Adrenal gland (tissue), 12 donors: ENCODE measurements around the gene ALX4. TPM values are rescaled to one million over a fixed set of nuclear protein-coding genes. Genes with fewer than 3 reads are reported as not detected.

Source experiments
- DNase-seq, 7 donors: peaks; one replicate each; pipeline ENCODE4 v3.0.0-alpha.2; 2019 to 2020
- H3K27ac ChIP-seq, 5 donors: fragments of 200-600 bp; sonication (generic) in 4 of 5; 1 replicate in 3 of 5; 2 replicates in 2 of 5; pipeline versions ENCODE4 v1.5.1 to v1.8.0; 2016 to 2020; ENCODE audit warnings: mild to moderate bottlenecking in 1 of 5
- H3K27me3 ChIP-seq: fragments of 200-600 bp; 2 replicates; pipeline ENCODE4 v1.8.0; 2021
- H3K36me3 ChIP-seq, 2 donors: fragments of 200-600 bp; replicated peaks in 1 of 2; 1 replicate in 1 of 2; 2 replicates in 1 of 2; pipeline versions ENCODE4 v1.5.1 to v1.8.0; 2018 to 2022
- H3K4me1 ChIP-seq, 2 donors: fragments of 200-600 bp; replicated peaks in 1 of 2; 1 replicate in 1 of 2; 2 replicates in 1 of 2; pipeline versions ENCODE4 v1.5.1 to v1.8.0; 2018 to 2021
- H3K4me3 ChIP-seq, 4 donors: fragments of 200-600 bp; sonication (generic) in 3 of 4; one replicate each; pipeline ENCODE4 v1.5.1; 2016 to 2018
- H3K9me3 ChIP-seq, 3 donors: fragments of 200-600 bp; sonication (generic) in 1 of 3; replicated peaks in 1 of 3; 1 replicate in 2 of 3; 2 replicates in 1 of 3; pipeline versions ENCODE4 v1.5.1 to v1.8.0; 2016 to 2021
- POLR2A ChIP-seq, 2 donors: fragments of 450-650 bp; IDR thresholded peaks; one replicate each; pipeline ENCODE4 v1.6.1; 2017; ENCODE audit warnings: antibody characterized with exemption in 2 of 2, mild to moderate bottlenecking in 2 of 2, moderate library complexity in 1 of 2
- WGBS, 4 donors: extraction: QIAGEN DNeasy Blood & Tissue Kit in 2 of 4; methylation state at CpG; one replicate each; pipeline versions ENCODE4 v1.1.5 to v1.1.7; 2013 to 2017; 5-methylcytosine and 5-hydroxymethylcytosine counted together
- intact Hi-C, 2 donors: fragments of 100-400 bp; cut with DNase I; formaldehyde crosslinking; loops; one replicate each; pipeline versions ENCODE4 v1.14.1 to v1.15.0; 2022 to 2023
- polyA plus RNA-seq, 3 donors: library from polyadenylated mRNA; stranded (reverse); fragments of 200-250 nt in 2 of 3; fragments of 350-450 nt in 1 of 3; fragmentation: Illumina TruSeq in 1 of 3; extraction: RNeasy Lipid Tissue Mini Kit (QIAGEN cat#74804) in 1 of 3; gene quantifications; one replicate each; pipeline ENCODE4 v1.2.3, GENCODE V29; 2013 to 2014
- total RNA-seq, 9 donors: library from RNA; depleted of rRNA in 4 of 9; stranded (reverse); fragments of >200 nt in 4 of 9; fragments of 120-200 nt in 1 of 9; fragmentation: NEBNext Ultra II Directional in 1 of 9; extraction: Animal tissue kit (Norgen Biotek cat#: 25700) in 1 of 9; gene quantifications; one replicate each; pipeline versions ENCODE4 v1.1.0 to v1.2.4, GENCODE V29; 2013 to 2023
- TF ChIP-seq, protein P1 (sequence below), 6 experiments: fragments of 450-650 bp in 4 of 6; fragments of 200-600 bp in 2 of 6; sonication (generic) in 1 of 6; IDR thresholded peaks; 1 replicate in 5 of 6; 2 replicates in 1 of 6; pipeline versions ENCODE4 v1.5.1 to v1.8.0; 2016 to 2021; ENCODE audit warnings: antibody characterized with exemption in 6 of 6, mild to moderate bottlenecking in 2 of 6, moderate library complexity in 1 of 6
- donor health status: healthy with polysubstance abuse.
- donor health status: Bipolar disorder and iron deficiency.
- donor health status: DM: yes; HTN: yes; CAD: no.
- donor health status: DM: no; HTN: no; CAD: no.
- donor health status: DM: no; HTN: no; CAD: no.
- donor health status: DM: yes; HTN: yes; CAD: no.

ALX4 gene
- total and polyA plus RNA-seq, 12 donors = 0.03 to 0.06 TPM; not detected in 10

DNA sequence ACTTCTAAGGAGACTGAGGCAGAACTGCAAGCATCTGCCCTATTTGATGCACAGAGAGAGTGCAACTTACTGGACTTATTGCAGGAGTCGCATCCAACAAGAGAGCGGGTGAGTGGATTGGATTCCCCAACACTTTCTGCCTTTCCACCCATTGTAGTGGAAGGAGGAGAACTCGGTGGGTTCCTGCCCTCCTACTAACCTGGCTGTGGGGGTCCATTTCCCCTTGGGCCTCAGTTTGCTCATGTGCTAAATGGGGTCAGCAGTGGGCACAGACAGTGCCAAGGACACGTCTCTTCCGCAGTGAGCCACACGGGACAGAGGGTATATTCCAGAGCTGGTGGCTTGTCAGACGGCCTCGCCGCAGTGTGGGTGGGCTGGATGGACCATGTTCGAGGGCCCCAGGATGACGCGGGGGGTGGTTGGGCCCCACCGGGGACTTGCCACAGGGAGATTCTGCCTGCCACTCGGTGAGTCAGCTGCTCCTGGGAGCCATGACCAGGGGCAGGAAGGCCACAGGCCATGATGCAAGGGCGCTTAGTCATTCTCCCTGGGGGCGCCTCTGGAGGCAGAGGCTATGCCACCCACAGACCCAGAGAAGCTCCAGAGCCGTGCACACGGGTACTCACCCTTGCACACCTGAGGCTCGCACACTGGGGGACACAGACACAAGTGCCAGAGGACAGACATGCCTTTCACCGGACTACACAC, 8.2 kb downstream of the ALX4 start:
- WGBS, 4 donors = 70 to 85% (median 72%) methylated on average over 9 to 20 of the region's 20 CpGs
- peaks cover 43% of the 10 kb centered on the region for H3K27me3 ChIP-seq
- peaks cover 0 to 15% of the 10 kb centered on the region in 2 donors for H3K4me1 ChIP-seq
- no peak overlapping the region for H3K4me3 ChIP-seq
- DNase-seq = peak in 6 of 7 donors; percentile 33 to 73 (median 64)
- intact Hi-C loops = no loop called here
- no peaks in the 10 kb centered on the region for H3K9me3 ChIP-seq
- TF ChIP-seq, protein P1, sequence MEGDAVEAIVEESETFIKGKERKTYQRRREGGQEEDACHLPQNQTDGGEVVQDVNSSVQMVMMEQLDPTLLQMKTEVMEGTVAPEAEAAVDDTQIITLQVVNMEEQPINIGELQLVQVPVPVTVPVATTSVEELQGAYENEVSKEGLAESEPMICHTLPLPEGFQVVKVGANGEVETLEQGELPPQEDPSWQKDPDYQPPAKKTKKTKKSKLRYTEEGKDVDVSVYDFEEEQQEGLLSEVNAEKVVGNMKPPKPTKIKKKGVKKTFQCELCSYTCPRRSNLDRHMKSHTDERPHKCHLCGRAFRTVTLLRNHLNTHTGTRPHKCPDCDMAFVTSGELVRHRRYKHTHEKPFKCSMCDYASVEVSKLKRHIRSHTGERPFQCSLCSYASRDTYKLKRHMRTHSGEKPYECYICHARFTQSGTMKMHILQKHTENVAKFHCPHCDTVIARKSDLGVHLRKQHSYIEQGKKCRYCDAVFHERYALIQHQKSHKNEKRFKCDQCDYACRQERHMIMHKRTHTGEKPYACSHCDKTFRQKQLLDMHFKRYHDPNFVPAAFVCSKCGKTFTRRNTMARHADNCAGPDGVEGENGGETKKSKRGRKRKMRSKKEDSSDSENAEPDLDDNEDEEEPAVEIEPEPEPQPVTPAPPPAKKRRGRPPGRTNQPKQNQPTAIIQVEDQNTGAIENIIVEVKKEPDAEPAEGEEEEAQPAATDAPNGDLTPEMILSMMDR (IDR thresholded peaks at IDR 0.05) = no peak
- H3K27ac ChIP-seq = peak overlapping the region in 1 of 5 donors; percentile 16
- no peaks in the 10 kb centered on the region for H3K36me3 ChIP-seq

DNA sequence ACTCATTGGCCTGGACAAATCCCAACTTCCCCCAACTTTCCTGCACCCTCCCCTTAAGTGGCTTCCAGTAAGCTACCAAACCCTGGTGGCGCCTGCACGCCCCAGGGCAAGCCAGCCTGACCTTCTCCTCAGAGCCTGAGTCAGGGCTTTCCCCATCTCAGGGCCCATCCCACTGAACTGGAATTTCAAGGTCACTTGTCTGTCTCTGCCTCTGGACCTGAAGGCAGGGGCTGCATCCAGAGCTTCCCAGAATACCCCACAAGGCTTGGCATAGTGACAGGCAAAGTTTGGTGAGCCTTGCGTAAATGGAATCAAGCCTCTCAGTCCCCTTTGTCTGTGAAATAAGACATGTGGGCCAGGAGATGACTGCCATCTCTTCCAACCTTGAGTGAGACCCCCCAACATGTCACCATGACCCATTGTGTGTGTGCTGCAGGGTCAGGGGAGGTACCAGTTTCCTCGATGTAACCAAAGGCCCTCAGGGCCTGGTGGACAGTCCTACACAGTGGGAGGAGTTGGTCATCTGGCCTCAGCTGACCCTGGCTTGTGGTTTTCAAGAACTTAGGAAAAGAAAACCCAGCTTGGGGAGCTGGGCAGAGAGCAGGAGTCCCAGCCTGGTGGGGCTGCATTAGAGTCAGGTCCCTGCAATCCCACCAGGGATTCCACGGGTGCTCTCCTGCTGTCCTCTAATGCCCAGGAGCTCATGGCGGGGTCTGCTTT, 8.9 kb downstream of the ALX4 start:
- H3K27me3 ChIP-seq = peaks cover 36% of the 10 kb centered on the region
- H3K27ac ChIP-seq = no peak overlapping the region
- intact Hi-C loops = no loop called here
- H3K9me3 ChIP-seq = no peaks in the 10 kb centered on the region
- peaks cover 0 to 15% of the 10 kb centered on the region in 2 donors for H3K4me1 ChIP-seq
- DNase-seq = peak in 2 of 7 donors; percentile 54 to 56
- H3K36me3 ChIP-seq = no peaks in the 10 kb centered on the region
- H3K4me3 ChIP-seq = no peak overlapping the region
- no peak for TF ChIP-seq POLR2A (IDR thresholded peaks at IDR 0.05)
- TF ChIP-seq, protein P1 (IDR thresholded peaks at IDR 0.05) = no peak
- WGBS, 4 donors = 75 to 85% (median 82%) methylated on average over 4 to 6 of the region's 6 CpGs

DNA sequence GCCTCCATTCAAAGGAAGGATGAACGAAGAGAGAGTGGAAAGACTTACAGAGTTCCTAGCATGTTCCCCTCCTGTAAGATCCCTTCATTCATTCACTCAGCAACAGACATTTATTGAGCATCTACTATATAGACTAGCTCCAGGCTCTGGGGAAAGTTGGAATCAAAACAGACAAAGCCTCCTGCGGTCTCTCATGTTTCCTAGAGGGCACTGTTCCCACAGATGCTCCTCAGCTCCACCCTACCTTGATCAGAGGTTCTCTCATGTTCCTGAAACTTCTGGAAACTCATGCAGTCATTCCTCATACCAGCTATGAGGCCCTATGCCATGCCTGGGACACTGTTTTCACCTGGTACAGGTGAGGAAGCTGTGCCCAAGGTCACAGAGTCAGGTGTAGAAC, 11.1 kb downstream of the ALX4 start:
- 78 to 94% (median 87%) methylated on average over 2 of the region's 2 CpGs for WGBS, 4 donors
- intact Hi-C loops = no loop called here
- H3K9me3 ChIP-seq = no peaks in the 10 kb centered on the region
- H3K4me1 ChIP-seq = peaks cover 0 to 4% of the 10 kb centered on the region in 2 donors
- TF ChIP-seq POLR2A (IDR thresholded peaks at IDR 0.05) = no peak
- TF ChIP-seq, protein P1 (IDR thresholded peaks at IDR 0.05) = no peak
- no peak for DNase-seq
- H3K36me3 ChIP-seq = no peaks in the 10 kb centered on the region
- peaks cover 20% of the 10 kb centered on the region for H3K27me3 ChIP-seq
- no peak overlapping the region for H3K27ac ChIP-seq
- no peak overlapping the region for H3K4me3 ChIP-seq

DNA sequence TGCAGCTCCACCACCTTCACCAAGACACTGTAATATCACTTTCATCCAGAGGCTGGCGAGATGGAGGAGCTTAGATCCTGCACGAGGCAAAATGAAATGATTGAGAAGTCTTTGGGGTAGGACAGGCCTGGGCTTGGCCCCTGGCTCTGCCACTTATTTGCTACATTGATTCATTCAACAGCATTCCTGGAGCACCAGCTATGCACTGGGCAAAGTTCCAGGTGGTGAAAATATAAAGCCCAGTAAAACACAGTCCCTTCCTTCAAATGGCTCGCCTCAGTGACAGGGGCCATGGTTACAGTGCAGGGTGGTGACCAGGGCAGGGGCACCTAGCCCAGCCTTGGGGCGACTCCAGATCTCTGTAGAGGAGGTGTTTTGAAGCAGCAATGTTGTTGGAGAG, 19.7 kb downstream of the ALX4 start:
- Histone ChIP-seq H3K4me3 (no peak overlapping the region), H3K4me1 (no peaks in the 10 kb centered on the region), H3K27ac (no peak overlapping the region), H3K36me3 (no peaks in the 10 kb centered on the region), H3K27me3 (peaks cover under 1% of the 10 kb centered on the region), H3K9me3 (no peaks in the 10 kb centered on the region)
- TF ChIP-seq, protein P1 (IDR thresholded peaks at IDR 0.05) = no peak
- no peak for TF ChIP-seq POLR2A (IDR thresholded peaks at IDR 0.05)
- 73 to 77% (median 75%) methylated on average over 3 to 4 of the region's 4 CpGs for WGBS, 4 donors
- intact Hi-C loops = no loop called here
- no peak for DNase-seq
